Right lobe of liver (tissue), 4 donors: Measurements from ENCODE around the gene USP9X.
"Not testable (repeated sequence)": the region's sequence is repeated elsewhere in the genome, so short reads cannot be mapped to it uniquely, and the experiment has no call there.

Source experiments
- POLR2A ChIP-seq: fragments of 450-650 bp; IDR thresholded peaks from one replicate; pipeline ENCODE4 v1.6.1; 2017; ENCODE audit warnings: antibody characterized with exemption, mild to moderate bottlenecking
- TF ChIP-seq, protein P1 (sequence below), 4 donors: fragments of 200-600 bp in 3 of 4; fragments of 450-650 bp in 1 of 4; IDR thresholded peaks; one replicate each; pipeline versions ENCODE4 v1.5.1 to v1.8.0; 2016 to 2022; ENCODE audit warnings: antibody characterized with exemption in 4 of 4, mild to moderate bottlenecking in 2 of 4
- donor health status: DM: no; HTN: no; CAD: no.
- donor health status: DM: no; HTN: no; CAD: no.
- donor health status: DM: no; HTN: yes; CAD: no.

DNA sequence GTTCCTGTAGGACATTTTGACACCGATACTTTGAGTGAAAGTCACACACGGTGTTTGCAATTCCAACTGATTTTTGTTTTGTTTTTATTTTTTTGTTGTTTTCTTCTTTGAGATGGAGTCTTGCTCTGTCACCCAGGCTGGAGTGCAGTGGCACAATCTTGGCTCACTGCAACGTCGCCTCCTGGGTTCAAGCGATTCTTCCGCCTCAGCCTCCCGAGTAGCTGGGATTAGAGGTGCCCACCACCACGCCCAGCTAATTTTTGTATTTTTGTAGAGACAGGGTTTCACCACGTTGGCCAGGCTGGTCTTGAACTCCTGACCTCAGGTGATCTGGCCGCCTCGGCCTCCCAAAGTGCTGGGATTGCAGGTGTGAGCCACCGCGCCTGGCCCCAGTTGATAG lies 149.2 kb downstream of the USP9X start:
- TF ChIP-seq, protein P1, sequence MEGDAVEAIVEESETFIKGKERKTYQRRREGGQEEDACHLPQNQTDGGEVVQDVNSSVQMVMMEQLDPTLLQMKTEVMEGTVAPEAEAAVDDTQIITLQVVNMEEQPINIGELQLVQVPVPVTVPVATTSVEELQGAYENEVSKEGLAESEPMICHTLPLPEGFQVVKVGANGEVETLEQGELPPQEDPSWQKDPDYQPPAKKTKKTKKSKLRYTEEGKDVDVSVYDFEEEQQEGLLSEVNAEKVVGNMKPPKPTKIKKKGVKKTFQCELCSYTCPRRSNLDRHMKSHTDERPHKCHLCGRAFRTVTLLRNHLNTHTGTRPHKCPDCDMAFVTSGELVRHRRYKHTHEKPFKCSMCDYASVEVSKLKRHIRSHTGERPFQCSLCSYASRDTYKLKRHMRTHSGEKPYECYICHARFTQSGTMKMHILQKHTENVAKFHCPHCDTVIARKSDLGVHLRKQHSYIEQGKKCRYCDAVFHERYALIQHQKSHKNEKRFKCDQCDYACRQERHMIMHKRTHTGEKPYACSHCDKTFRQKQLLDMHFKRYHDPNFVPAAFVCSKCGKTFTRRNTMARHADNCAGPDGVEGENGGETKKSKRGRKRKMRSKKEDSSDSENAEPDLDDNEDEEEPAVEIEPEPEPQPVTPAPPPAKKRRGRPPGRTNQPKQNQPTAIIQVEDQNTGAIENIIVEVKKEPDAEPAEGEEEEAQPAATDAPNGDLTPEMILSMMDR (IDR thresholded peaks at IDR 0.05): not testable (repeated sequence)
- TF ChIP-seq POLR2A: not testable (repeated sequence)
